GM19193 (cell line): ENCODE measurements around the gene F2RL1.

ENCODE experiments used
- POLR2A ChIP-seq: IDR thresholded peaks from 4 replicates; pipeline ENCODE4 v1.6.1; 2011; ENCODE audit not compliant: insufficient read depth, insufficient read length; ENCODE audit errors: extremely low read depth

Gene F2RL1

GRCh38 chr5:76801159-76801802, 17.5 kb upstream of the F2RL1 start:
- no peak for TF ChIP-seq POLR2A

GRCh38 chr5:76801803-76802195, 17.0 kb upstream of the F2RL1 start:
- no peak for TF ChIP-seq POLR2A

- TF ChIP-seq POLR2A = no peak
Observed at GRCh38 chr5:76804266-76804665, 14.6 kb upstream of the F2RL1 start.

DNA sequence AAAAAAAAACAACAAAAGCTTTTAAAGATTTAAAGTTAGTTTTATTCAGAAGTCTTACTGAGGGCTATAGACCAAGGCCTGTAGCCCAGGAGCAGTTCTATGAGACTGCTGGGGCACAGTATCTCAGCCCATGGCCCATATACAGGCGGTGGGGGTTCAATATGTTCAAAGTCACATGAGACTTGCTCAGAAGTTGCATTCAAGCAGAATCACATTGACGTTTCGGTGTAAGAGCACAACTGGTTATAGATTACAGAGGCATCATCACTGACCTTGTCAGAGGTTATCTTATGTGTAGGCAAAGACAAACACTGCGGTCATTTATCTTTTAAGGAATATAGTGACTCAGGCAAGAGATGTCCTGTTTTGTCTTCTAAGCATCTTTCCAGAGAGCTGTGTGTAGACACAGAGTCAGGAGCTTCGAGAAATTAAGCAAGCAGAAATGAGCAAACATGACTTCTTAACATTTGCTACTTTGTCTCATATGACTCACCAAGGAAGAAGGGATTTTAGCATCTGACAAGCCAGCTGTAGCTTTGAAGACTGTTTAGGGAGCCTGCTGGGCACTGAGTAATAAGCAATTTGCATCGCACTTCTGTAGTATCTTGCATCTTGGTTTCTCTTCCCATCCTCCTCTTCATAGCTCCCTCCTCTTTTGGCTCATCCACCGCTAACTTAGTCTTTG, 12.9 kb upstream of the F2RL1 start:
- TF ChIP-seq POLR2A = no peak

DNA sequence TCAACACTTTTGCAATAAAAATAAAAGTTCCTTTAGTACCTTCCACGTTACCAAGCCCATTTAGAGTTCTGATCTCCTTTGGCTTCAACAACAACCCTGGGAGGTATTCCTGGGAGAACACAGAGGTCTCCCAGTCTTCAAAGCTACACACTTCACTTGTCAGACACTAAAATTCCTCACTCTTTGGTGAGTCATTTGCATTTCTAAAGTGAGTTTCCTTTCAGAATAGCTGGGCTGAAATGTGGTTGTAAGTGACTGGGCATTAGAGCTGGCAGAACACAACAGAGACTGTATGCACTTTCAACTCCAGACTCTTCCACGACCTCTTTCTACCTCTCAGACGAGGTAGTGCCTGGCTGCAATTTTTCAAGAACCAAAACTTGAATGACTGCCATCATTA, 11.5 kb upstream of the F2RL1 start:
- TF ChIP-seq POLR2A = no peak

DNA sequence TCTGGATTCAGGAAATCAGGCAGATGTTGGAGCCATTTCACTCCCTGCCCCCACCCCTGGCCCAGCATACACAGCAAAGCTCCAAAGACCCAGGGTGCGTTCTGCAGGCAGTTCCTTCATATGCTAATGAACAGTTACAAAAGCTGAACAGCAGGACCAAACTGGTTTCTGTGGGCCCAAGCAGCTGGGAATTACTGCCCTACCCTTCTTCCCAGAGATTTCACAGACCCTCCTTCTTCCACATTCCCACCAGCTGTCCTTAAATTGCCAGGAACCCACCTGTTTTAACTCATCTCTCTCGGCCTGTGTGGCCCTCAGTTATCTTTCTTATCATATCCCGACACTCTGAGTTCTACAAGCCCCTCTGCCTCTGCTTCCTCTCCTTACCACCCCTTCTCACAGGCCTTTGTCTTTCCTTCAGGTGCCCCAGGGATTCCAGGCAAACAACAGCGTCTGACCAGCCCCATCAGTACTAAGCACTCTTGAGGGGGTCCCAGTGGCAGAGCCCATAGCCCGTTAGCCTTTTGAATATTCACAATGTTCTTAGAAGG, 10.6 kb upstream of the F2RL1 start:
- no peak for TF ChIP-seq POLR2A

DNA sequence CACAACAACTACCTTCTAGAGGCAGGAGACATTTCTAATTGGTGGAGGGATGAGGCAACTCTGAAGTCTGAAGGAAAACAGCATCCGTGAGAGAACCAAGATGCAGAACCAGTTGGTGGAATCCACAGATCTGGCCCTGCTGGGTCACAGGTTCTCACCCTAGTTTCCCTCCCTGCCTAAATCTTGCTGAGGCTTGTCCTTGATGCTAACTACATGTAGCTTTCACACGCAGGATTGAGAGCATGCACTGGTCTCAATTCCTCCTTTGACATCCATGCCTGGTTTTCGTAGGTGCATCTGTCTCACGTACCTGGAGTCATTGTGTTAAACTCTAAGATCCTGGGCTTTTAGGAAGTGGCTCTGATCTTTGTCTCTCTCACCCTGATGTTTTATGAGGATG, 9.7 kb upstream of the F2RL1 start:
- no peak for TF ChIP-seq POLR2A

- TF ChIP-seq POLR2A = no peak
Observed at GRCh38 chr5:76810236-76810635, 8.6 kb upstream of the F2RL1 start.

GRCh38 chr5:76811214-76811613, 7.6 kb upstream of the F2RL1 start:
- TF ChIP-seq POLR2A = no peak

GRCh38 chr5:76813982-76814562, 4.8 kb upstream of the F2RL1 start:
- no peak for TF ChIP-seq POLR2A

GRCh38 chr5:76816110-76816831, 2.6 kb upstream of the F2RL1 start:
- no peak for TF ChIP-seq POLR2A

DNA sequence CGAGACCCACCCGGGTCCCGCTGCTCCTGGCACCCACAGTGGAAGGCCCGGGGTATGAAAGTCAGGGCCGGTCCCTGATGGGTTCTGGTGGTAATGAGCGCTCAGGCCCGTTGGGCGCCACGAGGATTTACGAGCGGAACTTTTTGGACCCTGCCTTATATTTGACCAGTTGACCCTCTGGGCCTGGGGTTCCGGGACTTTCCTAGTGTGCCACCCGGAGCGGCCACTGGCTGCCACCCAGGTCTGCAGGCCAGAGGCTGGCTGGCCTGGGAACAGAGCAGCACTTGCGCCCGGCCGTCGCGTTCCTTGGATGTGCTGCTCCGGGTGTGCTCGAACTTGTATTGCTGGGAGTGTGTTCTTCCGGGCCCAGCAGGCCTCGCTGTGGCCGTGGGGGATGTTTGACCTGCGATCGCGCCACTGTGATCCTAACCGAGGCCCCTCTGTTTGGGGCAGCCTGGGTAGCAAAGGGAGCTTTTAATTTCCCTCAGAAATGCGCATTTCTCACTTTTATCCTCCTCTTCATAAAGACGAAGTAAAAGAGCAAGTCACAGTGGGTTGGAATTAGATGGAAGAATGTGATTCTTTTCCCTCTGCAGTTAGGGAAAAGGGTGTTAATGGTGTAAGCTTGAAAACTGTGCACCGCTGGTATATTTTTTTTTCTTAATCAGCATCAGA, 1.2 kb downstream of the F2RL1 start:
- TF ChIP-seq POLR2A = no peak

DNA sequence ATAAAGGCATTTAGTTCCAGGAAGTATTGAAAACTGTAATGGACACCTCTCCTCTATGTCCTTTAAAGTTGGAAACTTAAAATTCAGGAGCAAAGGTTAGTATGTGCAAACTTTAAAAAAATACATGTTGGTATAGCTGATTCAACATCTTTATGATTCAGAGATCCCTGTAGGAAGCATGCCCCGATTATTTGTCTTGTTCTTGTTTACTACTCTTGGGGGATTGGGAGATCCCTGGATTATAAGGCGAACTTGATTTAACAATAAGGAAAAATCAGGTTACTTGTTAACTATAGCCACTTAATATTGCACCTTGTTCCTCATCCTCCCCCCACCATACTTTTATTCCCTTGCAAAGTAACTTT, 1.7 kb downstream of the F2RL1 start:
- TF ChIP-seq POLR2A = no peak

- no peak for TF ChIP-seq POLR2A
Observed at GRCh38 chr5:76821136-76821535, 2.3 kb downstream of the F2RL1 start.

GRCh38 chr5:76831110-76831452, 12.3 kb downstream of the F2RL1 start:
- TF ChIP-seq POLR2A = no peak
